ENCODE measurements around the gene ATRAID. TPM values are rescaled to one million over a fixed set of nuclear protein-coding genes. Genes with fewer than 3 reads are reported as not detected.
A peak's percentile ranks its signal among the peaks of the same experiment; 100 is the strongest.

The ATRAID gene
- total and polyA plus RNA-seq, 10 donors, result 59.2 to 300 (median 102) TPM

- H3K9me3 ChIP-seq, result no peaks in the 10 kb centered on the region
- no peak for DNase-seq
- WGBS, 5 donors, result 64 to 82% (median 67%) methylated on average over 4 of the region's 4 CpGs
- peaks cover 0 to 6% (median 0%) of the 10 kb centered on the region in 6 donors for H3K4me1 ChIP-seq
- intact Hi-C loops (cut with DNase I; ENCODE audit: low total_unique reads), result no loop called here
- H3K27ac ChIP-seq, result peak overlapping the region in 6 of 8 donors; percentile 9 to 70 (median 60)
- no peak overlapping the region for H3K4me3 ChIP-seq
- peaks cover 0 to 25% (median 0%) of the 10 kb centered on the region in 7 donors for H3K27me3 ChIP-seq (replicated peaks in 1 of 7)
- TF ChIP-seq POLR2AphosphoS5 (IDR thresholded peaks at IDR 0.05) (no peak), CTCF (IDR thresholded peaks at IDR 0.05 in 8 of 11, conservative IDR thresholded peaks at IDR 0.05 in 3 of 11) (no peak), POLR2A (IDR thresholded peaks at IDR 0.05) (no peak)
- H3K36me3 ChIP-seq, result no peaks in the 10 kb centered on the region
These were observed 27.7 kb upstream of the ATRAID start for GRCh38 chr2:27184115-27184514.

GRCh38 chr2:27185331-27186026 lies 26.4 kb upstream of the ATRAID start:
- 37 to 50% (median 43%) methylated on average over 6 of the region's 6 CpGs for WGBS, 5 donors
- Histone ChIP-seq H3K36me3 (no peaks in the 10 kb centered on the region), H3K4me3 (no peak overlapping the region), H3K9me3 (no peaks in the 10 kb centered on the region), H3K4me1 (peaks cover 0 to 6% (median 0%) of the 10 kb centered on the region in 6 donors), H3K27ac (peak overlapping the region in 7 of 8 donors; percentile 10 to 70 (median 56)), H3K27me3 (replicated peaks in 1 of 7) (peaks cover 0 to 12% (median 0%) of the 10 kb centered on the region in 7 donors)
- DNase-seq, result no peak
- TF ChIP-seq POLR2A (IDR thresholded peaks at IDR 0.05) (no peak), CTCF (IDR thresholded peaks at IDR 0.05 in 8 of 11, conservative IDR thresholded peaks at IDR 0.05 in 3 of 11) (no peak), POLR2AphosphoS5 (IDR thresholded peaks at IDR 0.05) (peak in 1 of 3 donors; percentile 72)
- intact Hi-C loops (cut with DNase I; ENCODE audit: low total_unique reads), result no loop called here

GRCh38 chr2:27186613-27187345 lies 25.1 kb upstream of the ATRAID start:
- WGBS, 5 donors, result 59 to 66% (median 62%) methylated on average over 5 to 6 of the region's 6 CpGs

More at GRCh38 chr2:27186613-27187345, 25.1 kb upstream of the ATRAID start:
- DNase-seq, result no peak
- TF ChIP-seq POLR2A (IDR thresholded peaks at IDR 0.05) (no peak), POLR2AphosphoS5 (IDR thresholded peaks at IDR 0.05) (no peak), CTCF (IDR thresholded peaks at IDR 0.05 in 8 of 11, conservative IDR thresholded peaks at IDR 0.05 in 3 of 11) (no peak)
- Histone ChIP-seq H3K36me3 (no peaks in the 10 kb centered on the region), H3K4me3 (no peak overlapping the region), H3K27ac (peak overlapping the region in 2 of 8 donors; percentile 32 to 70), H3K9me3 (no peaks in the 10 kb centered on the region), H3K27me3 (replicated peaks in 1 of 7) (no peaks in the 10 kb centered on the region), H3K4me1 (peaks cover 0 to 6% (median 0%) of the 10 kb centered on the region in 6 donors)
- intact Hi-C loops (cut with DNase I; ENCODE audit: low total_unique reads), result no loop called here
